ENCODE measurements around the gene AQP7.
A peak's percentile ranks its signal among the peaks of the same experiment; 100 is the strongest.

AQP7 gene

DNA sequence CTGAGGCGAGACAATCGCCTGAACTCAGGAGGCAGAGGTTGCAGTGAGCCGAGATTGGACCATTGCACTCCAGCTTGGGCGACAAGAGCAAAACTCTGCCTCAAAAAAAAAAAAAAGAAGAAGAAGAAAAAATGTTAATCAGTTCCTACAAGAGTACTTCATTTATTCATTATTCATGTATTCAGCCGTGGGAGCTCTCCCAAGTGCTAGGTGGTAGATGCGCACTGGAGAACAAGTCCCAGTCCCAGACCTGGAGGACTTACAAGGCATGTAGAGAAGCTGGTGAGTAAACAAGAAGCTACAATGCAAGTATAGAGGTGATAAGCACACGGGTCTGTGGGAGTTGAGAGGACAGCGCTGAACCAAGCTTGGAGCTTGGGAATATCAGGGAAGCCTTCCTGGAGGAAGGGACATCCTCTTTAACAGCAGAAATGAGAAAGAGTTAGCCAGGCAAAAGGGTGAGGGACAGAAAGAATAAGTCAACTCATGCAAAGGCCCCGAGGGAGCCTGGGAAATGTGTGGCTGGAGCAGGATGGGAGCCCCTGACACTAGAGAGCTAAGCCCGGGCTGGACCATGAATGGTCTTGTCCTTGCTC, 17.4 kb upstream of the AQP7 start:
- no peak for TF ChIP-seq POLR2AphosphoS5 (IDR thresholded peaks at IDR 0.05; ENCODE audit: low read depth, low read length)
- no peak for TF ChIP-seq POLR2A (IDR thresholded peaks at IDR 0.05; ENCODE audit: low read depth, low read length)
- no peak for TF ChIP-seq TAF1 (IDR thresholded peaks at IDR 0.05; ENCODE audit: low read depth, low read length)
- TF ChIP-seq SPI1 (IDR thresholded peaks at IDR 0.05; ENCODE audit: low read depth, low read length): no peak
- no peak for TF ChIP-seq PAX5 (IDR thresholded peaks at IDR 0.05; ENCODE audit: insufficient read depth, low read length, severe bottlenecking)
- TF ChIP-seq POU2F2 (IDR thresholded peaks at IDR 0.05; ENCODE audit: low read depth, low read length): no peak
- FAIRE-seq (no peak), DNase-seq (ENCODE audit: insufficient read length, low spot score) (no peak)

DNA sequence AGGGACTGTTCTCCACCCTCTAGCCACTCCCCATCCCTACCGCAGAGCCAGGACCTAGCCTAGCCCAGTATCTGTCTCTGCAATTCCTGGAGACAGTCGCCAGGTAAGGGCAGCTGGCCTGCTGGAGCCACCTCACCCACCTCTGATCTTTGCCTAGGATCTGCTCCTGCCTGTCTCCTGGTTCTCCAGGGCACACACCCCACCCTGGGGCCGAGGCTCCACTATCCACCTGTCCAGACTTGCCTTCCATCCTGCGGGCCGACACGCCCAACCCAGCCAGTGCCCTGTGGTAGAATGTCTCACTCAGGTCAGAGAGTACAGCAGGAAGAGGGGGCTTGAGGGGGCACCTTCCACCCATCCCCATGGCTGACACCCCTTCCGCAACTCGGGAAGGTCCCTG, 15.7 kb upstream of the AQP7 start:
- DNase-seq (ENCODE audit: insufficient read length, low spot score) (no peak), FAIRE-seq (no peak)
- TF ChIP-seq SPI1 (IDR thresholded peaks at IDR 0.05; ENCODE audit: low read depth, low read length) (no peak), TAF1 (IDR thresholded peaks at IDR 0.05; ENCODE audit: low read depth, low read length) (no peak), POLR2A (IDR thresholded peaks at IDR 0.05; ENCODE audit: low read depth, low read length) (no peak), PAX5 (IDR thresholded peaks at IDR 0.05; ENCODE audit: insufficient read depth, low read length, severe bottlenecking) (no peak), POLR2AphosphoS5 (IDR thresholded peaks at IDR 0.05; ENCODE audit: low read depth, low read length) (no peak), POU2F2 (IDR thresholded peaks at IDR 0.05; ENCODE audit: low read depth, low read length) (no peak)

GRCh38 chr9:33416996-33417395, 14.6 kb upstream of the AQP7 start:
- TF ChIP-seq SPI1 (IDR thresholded peaks at IDR 0.05; ENCODE audit: low read depth, low read length) (no peak), POLR2A (IDR thresholded peaks at IDR 0.05; ENCODE audit: low read depth, low read length) (no peak), PAX5 (IDR thresholded peaks at IDR 0.05; ENCODE audit: insufficient read depth, low read length, severe bottlenecking) (no peak), POU2F2 (IDR thresholded peaks at IDR 0.05; ENCODE audit: low read depth, low read length) (no peak), TAF1 (IDR thresholded peaks at IDR 0.05; ENCODE audit: low read depth, low read length) (no peak), POLR2AphosphoS5 (IDR thresholded peaks at IDR 0.05; ENCODE audit: low read depth, low read length) (no peak)
- FAIRE-seq: no peak
- DNase-seq (ENCODE audit: insufficient read length, low spot score): no peak

- FAIRE-seq (peak; percentile 58), DNase-seq (ENCODE audit: insufficient read length, low spot score) (peak; percentile 76)
These were observed 13.2 kb upstream of the AQP7 start for GRCh38 chr9:33415501-33416038.

GRCh38 chr9:33414889-33415500, 12.6 kb upstream of the AQP7 start:
- no peak for TF ChIP-seq POLR2A (IDR thresholded peaks at IDR 0.05; ENCODE audit: low read depth, low read length)
- no peak for TF ChIP-seq POU2F2 (IDR thresholded peaks at IDR 0.05; ENCODE audit: low read depth, low read length)
- no peak for TF ChIP-seq PAX5 (IDR thresholded peaks at IDR 0.05; ENCODE audit: insufficient read depth, low read length, severe bottlenecking)
- no peak for TF ChIP-seq SPI1 (IDR thresholded peaks at IDR 0.05; ENCODE audit: low read depth, low read length)
- no peak for TF ChIP-seq POLR2AphosphoS5 (IDR thresholded peaks at IDR 0.05; ENCODE audit: low read depth, low read length)
- TF ChIP-seq TAF1 (IDR thresholded peaks at IDR 0.05; ENCODE audit: low read depth, low read length): no peak
- DNase-seq (ENCODE audit: insufficient read length, low spot score): no peak
- no peak for FAIRE-seq

More at GRCh38 chr9:33415501-33416038, 13.2 kb upstream of the AQP7 start:
- TF ChIP-seq TAF1 (IDR thresholded peaks at IDR 0.05; ENCODE audit: low read depth, low read length) (no peak), POLR2A (IDR thresholded peaks at IDR 0.05; ENCODE audit: low read depth, low read length) (no peak), PAX5 (IDR thresholded peaks at IDR 0.05; ENCODE audit: insufficient read depth, low read length, severe bottlenecking) (no peak)

DNA sequence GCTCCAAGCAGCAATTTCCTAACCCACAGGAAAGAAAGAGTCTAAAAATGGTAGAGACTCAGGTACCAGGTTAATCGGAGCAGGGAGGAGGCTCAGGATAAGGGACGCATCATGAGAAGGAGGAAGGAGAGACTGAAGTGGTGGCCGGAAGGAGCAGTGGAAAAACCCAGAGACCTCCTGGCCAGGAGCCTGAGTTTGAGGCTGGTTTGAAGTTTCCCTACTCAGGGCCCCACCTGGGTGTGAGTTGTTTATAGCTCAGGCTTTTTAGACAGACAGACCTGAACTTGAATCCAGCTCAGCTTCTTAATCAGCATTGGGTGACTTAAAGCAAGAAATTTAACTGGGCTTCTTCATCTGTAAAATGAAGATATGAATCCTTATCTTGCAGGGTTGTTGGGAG, 11.9 kb upstream of the AQP7 start:
- FAIRE-seq (no peak), DNase-seq (ENCODE audit: insufficient read length, low spot score) (no peak)
- no peak for TF ChIP-seq POLR2AphosphoS5 (IDR thresholded peaks at IDR 0.05; ENCODE audit: low read depth, low read length)
- no peak for TF ChIP-seq POU2F2 (IDR thresholded peaks at IDR 0.05; ENCODE audit: low read depth, low read length)
- TF ChIP-seq POLR2A (IDR thresholded peaks at IDR 0.05; ENCODE audit: low read depth, low read length): no peak
- no peak for TF ChIP-seq PAX5 (IDR thresholded peaks at IDR 0.05; ENCODE audit: insufficient read depth, low read length, severe bottlenecking)
- TF ChIP-seq TAF1 (IDR thresholded peaks at IDR 0.05; ENCODE audit: low read depth, low read length): no peak
- no peak for TF ChIP-seq SPI1 (IDR thresholded peaks at IDR 0.05; ENCODE audit: low read depth, low read length)

DNA sequence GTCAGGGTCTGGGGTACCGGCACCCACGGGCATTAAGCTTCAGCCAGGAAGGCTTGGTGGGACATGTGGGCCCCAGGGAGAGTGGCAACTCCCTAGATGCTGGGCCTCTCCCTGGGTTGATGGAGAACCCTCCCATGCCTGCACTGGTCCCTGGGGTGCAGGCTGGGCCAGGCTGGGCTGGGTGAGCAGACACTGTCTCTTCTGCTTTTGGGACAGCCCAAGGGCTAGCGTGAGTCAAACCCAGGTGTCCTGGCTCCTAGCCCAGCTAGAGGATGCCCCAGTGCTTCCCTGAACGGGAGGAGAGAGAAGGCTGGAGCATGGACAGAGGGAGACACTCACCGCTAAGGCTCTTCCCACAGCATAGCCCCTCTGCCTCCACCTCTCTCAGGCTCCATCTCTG, 5.7 kb upstream of the AQP7 start:
- no peak for FAIRE-seq
- DNase-seq (ENCODE audit: insufficient read length, low spot score): no peak
- TF ChIP-seq PAX5 (IDR thresholded peaks at IDR 0.05; ENCODE audit: insufficient read depth, low read length, severe bottlenecking): no peak

GRCh38 chr9:33407061-33407460, 4.7 kb upstream of the AQP7 start:
- TF ChIP-seq PAX5 (IDR thresholded peaks at IDR 0.05; ENCODE audit: insufficient read depth, low read length, severe bottlenecking) (no peak), POLR2AphosphoS5 (IDR thresholded peaks at IDR 0.05; ENCODE audit: low read depth, low read length) (no peak), POU2F2 (IDR thresholded peaks at IDR 0.05; ENCODE audit: low read depth, low read length) (no peak), POLR2A (IDR thresholded peaks at IDR 0.05; ENCODE audit: low read depth, low read length) (no peak), SPI1 (IDR thresholded peaks at IDR 0.05; ENCODE audit: low read depth, low read length) (no peak), TAF1 (IDR thresholded peaks at IDR 0.05; ENCODE audit: low read depth, low read length) (no peak)
- DNase-seq (ENCODE audit: insufficient read length, low spot score): no peak
- FAIRE-seq: no peak

GRCh38 chr9:33404788-33405362, 2.5 kb upstream of the AQP7 start:
- no peak for TF ChIP-seq POLR2AphosphoS5 (IDR thresholded peaks at IDR 0.05; ENCODE audit: low read depth, low read length)
- TF ChIP-seq SPI1 (IDR thresholded peaks at IDR 0.05; ENCODE audit: low read depth, low read length): no peak
- TF ChIP-seq POU2F2 (IDR thresholded peaks at IDR 0.05; ENCODE audit: low read depth, low read length): no peak
- TF ChIP-seq POLR2A (IDR thresholded peaks at IDR 0.05; ENCODE audit: low read depth, low read length): no peak
- TF ChIP-seq PAX5 (IDR thresholded peaks at IDR 0.05; ENCODE audit: insufficient read depth, low read length, severe bottlenecking): no peak
- TF ChIP-seq TAF1 (IDR thresholded peaks at IDR 0.05; ENCODE audit: low read depth, low read length): no peak
- FAIRE-seq: no peak
- DNase-seq (ENCODE audit: insufficient read length, low spot score): no peak

Data from GM12891 (cell line).